Cardiac muscle cell (in vitro differentiated cells and primary cell): ENCODE data around the gene FAM168B. TPM values are rescaled to one million over a fixed set of nuclear protein-coding genes. Genes with fewer than 3 reads are reported as not detected.

ENCODE experiments used
- DNase-seq, 2 donors: peaks; one replicate each; pipeline versions ENCODE4 v3.0.0 to v3.0.0-alpha.2; 2010 to 2017; ENCODE audit warnings: low read depth in 1 of 2, low spot score in 1 of 2
- H3K27ac ChIP-seq: fragments of 200-600 bp; sonication (generic); 2 replicates; pipeline ENCODE4 v1.5.1; 2016
- H3K27me3 ChIP-seq: fragments of 200-600 bp; sonication (generic); 2 replicates; pipeline ENCODE4 v1.6.0; 2016; ENCODE audit warnings: control low read depth
- H3K36me3 ChIP-seq: fragments of 200-600 bp; sonication (generic); 2 replicates; pipeline ENCODE4 v1.5.1; 2016; ENCODE audit warnings: control low read depth
- H3K4me1 ChIP-seq: fragments of 200-600 bp; sonication (generic); 2 replicates; pipeline ENCODE4 v1.8.1; 2017; ENCODE audit warnings: low read depth, mild to moderate bottlenecking, mixed run types
- H3K4me3 ChIP-seq: fragments of 200-600 bp; sonication (generic); 2 replicates; pipeline ENCODE4 v1.5.1; 2016; ENCODE audit warnings: mild to moderate bottlenecking
- H3K9me3 ChIP-seq: fragments of 200-600 bp; sonication (generic); 2 replicates; pipeline ENCODE4 v1.5.1; 2017; ENCODE audit warnings: low read depth, mild to moderate bottlenecking, control low read depth
- CTCF ChIP-seq: IDR thresholded peaks from 2 replicates; pipeline ENCODE4 v1.5.1; 2012; ENCODE audit warnings: low read depth, mild to moderate bottlenecking, low read length
- polyA plus RNA-seq: library from polyadenylated mRNA; unstranded; fragments of >200 nt; fragmentation: Nextera tagmentation; extraction: Ambion mirVana; gene quantifications from 2 replicates; pipeline ENCODE4 v1.2.1, GENCODE V29; 2016
- total RNA-seq: library from RNA; depleted of rRNA; stranded (reverse); fragments of >200 nt; gene quantifications from 2 replicates; pipeline ENCODE4 v1.2.3, GENCODE V29; 2016

FAM168B gene
- total and polyA plus RNA-seq, 2 experiments from 2014 or later = 50.4 to 142 TPM

DNA sequence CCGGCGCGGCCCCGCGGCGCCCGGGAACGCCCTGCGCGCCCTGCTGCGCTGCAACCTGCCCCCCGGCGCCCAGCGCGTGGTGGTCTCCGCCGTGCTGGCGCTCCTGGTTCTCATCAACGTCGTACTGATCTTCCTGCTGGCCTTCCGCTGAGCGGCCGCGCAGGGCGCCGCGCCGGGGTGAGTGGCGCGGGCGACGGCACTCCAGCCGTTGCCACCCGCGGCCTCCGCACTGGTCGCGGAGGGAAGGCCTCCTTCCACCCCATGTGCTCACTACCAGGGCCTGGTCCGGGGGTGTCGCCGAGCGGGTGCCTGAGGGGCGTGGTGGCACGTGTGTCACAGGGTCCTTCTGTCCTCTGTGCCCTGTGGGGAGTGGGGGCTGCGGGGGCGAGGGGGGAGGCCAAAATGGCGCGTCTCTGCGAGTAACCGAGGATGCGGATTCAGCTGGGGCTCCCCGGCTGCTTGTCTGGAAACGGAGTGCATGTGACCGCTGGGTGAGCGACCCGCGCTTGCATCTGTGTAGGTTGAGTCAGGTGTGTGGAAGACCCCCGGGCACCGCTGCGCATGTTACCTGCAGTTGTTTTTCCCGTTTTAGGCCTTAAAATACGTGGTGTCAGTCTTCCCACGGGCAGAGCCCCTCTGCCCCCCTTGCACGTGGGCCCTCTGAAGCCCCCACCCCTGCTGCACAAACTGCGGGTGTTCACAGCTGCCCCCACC is 58.0 kb downstream of the FAM168B start:
- no peak for TF ChIP-seq CTCF
- Histone ChIP-seq H3K9me3 (no peaks in the 10 kb centered on the region), H3K4me1 (peaks cover 41% of the 10 kb centered on the region), H3K27ac (no peak overlapping the region), H3K27me3 (peaks cover 9% of the 10 kb centered on the region), H3K4me3 (peak overlapping the region; percentile 21), H3K36me3 (no peaks in the 10 kb centered on the region)
- peak in 1 of 2 donors; percentile 12 for DNase-seq

DNA sequence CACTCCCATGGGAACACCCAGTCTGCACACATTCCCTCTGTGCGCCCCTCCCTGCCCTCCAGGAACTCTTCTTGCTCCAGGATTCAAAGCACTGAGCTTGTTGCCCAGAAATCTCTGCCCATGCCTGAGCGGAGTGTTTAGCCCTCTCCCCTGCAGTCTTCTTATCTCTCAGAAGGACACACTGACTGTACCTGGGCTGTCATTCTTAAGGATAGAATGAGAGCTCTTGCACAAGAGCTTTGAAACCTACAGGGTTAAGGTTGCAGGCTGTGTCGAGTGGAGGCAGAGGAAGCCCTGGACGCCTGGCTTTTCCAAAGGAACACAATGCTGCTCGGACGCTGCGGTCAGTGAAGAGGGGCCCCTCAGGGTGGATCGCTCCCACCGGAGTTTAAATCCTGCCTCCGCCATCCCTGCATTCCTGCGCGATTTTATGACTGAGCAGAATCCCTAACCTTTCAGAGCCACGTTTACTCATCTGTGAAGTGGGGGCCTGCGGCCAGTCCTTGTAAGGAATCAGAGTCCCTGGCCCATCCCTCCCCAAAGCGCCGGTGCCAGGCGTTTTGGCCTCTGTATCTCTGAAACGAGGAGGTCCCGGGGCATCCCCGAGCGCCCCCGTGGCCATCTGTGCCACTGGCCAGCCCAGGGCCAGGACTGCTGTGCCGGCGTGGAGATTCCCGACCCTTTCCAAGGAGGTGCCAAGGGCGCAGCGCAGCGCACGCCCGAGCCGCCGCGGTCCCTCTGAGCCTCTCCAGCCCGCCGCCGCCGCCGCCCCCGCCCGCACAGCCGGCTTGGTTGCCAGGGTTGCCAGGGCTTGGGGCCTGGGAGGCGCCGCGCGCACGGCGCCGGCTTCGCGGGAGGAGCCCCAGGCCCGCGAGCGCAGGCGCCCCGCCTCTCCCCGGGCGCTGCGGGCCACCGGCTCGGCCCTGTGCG is 58.9 kb downstream of the FAM168B start:
- H3K9me3 ChIP-seq = no peaks in the 10 kb centered on the region
- H3K4me1 ChIP-seq = peaks cover 44% of the 10 kb centered on the region
- H3K4me3 ChIP-seq = peak overlapping the region; percentile 52
- H3K27me3 ChIP-seq = peaks cover 9% of the 10 kb centered on the region
- no peaks in the 10 kb centered on the region for H3K36me3 ChIP-seq
- H3K27ac ChIP-seq = no peak overlapping the region
- no peak for TF ChIP-seq CTCF
- DNase-seq = peak; percentile 48 to 79

DNA sequence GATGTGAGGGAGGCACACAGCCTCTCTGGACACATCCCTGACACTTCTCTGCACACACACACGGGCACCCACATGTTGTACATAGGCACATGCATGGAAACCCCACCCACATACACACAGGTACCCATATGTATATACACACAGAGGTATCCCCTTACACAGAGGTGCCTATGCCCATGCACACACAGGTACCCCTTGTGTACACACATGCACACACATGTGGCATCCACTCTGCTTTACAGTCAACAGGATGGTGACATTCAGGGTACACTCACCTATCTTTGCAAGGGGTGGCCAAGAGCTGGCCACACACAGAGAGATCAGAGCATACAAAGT is 59.5 kb downstream of the FAM168B start:
- DNase-seq = no peak
- Histone ChIP-seq H3K4me1 (peaks cover 44% of the 10 kb centered on the region), H3K27me3 (peaks cover 9% of the 10 kb centered on the region)

GRCh38 chr2:131032393-131032836 is 60.8 kb downstream of the FAM168B start:
- Histone ChIP-seq H3K9me3 (no peaks in the 10 kb centered on the region), H3K36me3 (no peaks in the 10 kb centered on the region), H3K4me1 (peaks cover 44% of the 10 kb centered on the region), H3K4me3 (no peak overlapping the region), H3K27me3 (peaks cover 9% of the 10 kb centered on the region), H3K27ac (no peak overlapping the region)
- DNase-seq = no peak
- no peak for TF ChIP-seq CTCF

More for the DNA sequence above, 59.5 kb downstream of the FAM168B start:
- H3K27ac ChIP-seq = no peak overlapping the region
- H3K36me3 ChIP-seq = no peaks in the 10 kb centered on the region
- no peaks in the 10 kb centered on the region for H3K9me3 ChIP-seq
- no peak for TF ChIP-seq CTCF
- no peak overlapping the region for H3K4me3 ChIP-seq

DNA sequence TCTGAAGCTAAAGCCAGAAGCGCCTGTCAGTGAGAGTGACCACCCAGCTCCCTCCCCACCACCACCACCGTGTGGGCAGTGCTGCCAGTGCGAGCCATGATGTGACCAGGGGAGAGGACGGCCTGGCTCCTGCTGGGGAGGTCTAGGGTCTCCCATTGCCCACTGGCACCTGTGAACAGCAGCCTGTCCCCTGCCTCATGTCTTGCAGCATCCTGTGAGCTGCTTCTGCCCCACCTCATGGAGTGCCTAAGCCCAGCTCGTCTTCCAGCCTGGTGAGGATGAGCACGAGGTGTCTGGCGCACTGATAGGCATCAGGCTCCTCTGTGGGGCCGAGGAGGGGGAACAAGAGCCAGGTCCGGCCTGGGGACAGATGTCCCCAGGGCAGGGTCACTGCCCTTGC is 61.4 kb downstream of the FAM168B start:
- H3K27me3 ChIP-seq = peaks cover 9% of the 10 kb centered on the region
- no peak for TF ChIP-seq CTCF

More for the DNA sequence above, 61.4 kb downstream of the FAM168B start:
- no peak for DNase-seq
- Histone ChIP-seq H3K4me3 (no peak overlapping the region), H3K9me3 (no peaks in the 10 kb centered on the region), H3K36me3 (no peaks in the 10 kb centered on the region), H3K27ac (no peak overlapping the region), H3K4me1 (peaks cover 40% of the 10 kb centered on the region)
